GM12873 (cell line): Measurements from ENCODE around the gene DTNBP1.

Source experiments
- CTCF ChIP-seq: IDR thresholded peaks from 2 replicates; pipeline ENCODE4 v1.5.1; 2012; ENCODE audit warnings: low read depth, mild to moderate bottlenecking, moderate library complexity, low read length, control low read depth; ENCODE audit not compliant: insufficient read depth; ENCODE audit errors: missing control alignments

The DTNBP1 gene

DNA sequence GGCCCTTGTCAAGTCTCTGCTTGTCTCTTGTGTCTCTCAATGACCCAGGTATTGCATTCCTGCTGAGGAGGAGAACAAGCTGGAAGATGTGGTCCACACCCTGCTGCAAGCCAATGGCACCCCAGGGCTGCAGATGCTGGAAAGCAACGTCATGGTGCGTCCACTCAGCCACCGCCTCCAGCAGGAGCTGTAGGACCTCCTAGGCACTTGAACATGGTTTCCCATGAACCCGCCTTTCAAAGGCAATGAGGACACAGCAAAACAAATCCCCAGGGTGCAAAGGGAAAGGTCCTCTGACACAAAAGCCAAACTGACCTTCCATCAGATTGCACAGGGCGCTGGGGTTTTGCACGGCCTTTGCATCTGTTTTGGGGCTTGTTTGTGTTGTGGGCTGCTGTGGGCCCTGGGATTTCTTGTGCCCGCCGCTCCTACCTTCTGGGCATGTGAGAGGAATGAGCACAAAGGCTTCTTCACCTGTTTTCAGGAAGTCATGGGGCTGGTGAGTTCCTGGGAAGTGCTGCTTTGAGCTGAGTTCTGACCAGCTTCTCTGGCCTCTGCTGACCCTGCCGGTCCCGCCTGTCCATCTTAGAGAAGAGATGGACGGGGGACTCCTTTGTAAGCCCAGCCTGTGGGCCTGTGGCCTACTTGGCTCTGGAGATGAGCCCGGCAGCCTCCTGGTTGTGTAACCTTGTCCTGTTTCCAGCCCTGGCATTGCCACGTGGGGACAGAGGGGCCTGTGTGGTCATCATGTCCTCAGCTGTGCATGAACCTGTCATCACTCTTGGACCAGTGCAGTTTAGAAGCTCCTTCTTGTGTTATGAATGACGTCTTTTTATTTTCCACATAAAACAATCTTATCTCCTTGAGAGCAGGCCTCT, 151.3 kb downstream of the DTNBP1 start:
- no peak for TF ChIP-seq CTCF

- no peak for TF ChIP-seq CTCF
Measured at GRCh38 chr6:15510536-15511247, 152.1 kb downstream of the DTNBP1 start.

- TF ChIP-seq CTCF, result no peak
Measured at GRCh38 chr6:15510121-15510520, 152.7 kb downstream of the DTNBP1 start.

- TF ChIP-seq CTCF, result no peak
Measured at GRCh38 chr6:15509335-15509933, 153.4 kb downstream of the DTNBP1 start.

DNA sequence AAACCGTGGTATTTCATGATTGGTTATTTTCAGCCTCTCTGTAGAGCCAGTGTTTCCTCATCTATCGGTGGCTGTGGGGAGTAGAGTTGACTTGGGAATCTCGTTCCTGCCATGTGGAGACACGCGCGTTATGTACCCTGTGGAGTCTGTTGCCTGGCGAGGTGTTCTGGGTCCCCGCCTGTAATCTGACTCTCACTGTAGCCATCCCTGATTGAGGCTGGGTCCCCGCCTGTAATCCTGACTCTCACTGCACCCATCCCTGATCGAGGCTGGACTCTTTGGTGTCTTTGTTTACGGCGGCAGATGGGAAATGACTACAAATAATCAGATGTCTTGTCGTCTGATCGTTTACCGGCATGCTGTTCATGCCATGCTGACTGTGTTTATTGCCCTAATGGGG, 153.9 kb downstream of the DTNBP1 start:
- no peak for TF ChIP-seq CTCF

DNA sequence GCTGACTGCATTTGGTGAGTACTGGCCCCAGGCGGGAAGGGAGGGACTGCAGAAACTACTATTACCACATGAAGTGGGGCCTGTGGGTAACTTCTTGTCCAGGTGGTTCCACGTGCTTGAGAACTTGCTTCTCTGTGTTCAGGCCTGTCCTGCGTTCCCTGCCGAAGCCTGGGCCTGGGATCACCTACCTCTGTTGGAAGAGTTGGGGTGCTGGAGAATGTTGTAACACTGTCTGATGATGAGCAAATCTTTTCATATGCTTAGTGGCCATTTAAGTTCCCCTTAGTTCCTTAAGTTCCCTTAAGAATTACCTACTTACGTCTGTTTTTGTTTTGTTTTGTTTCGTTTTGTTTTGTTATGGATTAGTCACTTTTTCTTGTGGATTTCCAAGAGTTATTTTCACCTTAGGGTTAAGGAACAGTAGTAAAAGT, 154.4 kb downstream of the DTNBP1 start:
- no peak for TF ChIP-seq CTCF

GRCh38 chr6:15507746-15508145, 155.1 kb downstream of the DTNBP1 start:
- TF ChIP-seq CTCF, result no peak
